ENCODE results near the gene NEK10.

- TF ChIP-seq CTCF (IDR thresholded peaks at IDR 0.05 in 2 of 3, conservative IDR thresholded peaks at IDR 0.05 in 1 of 3; ENCODE audit: insufficient read depth in 2 of 3, low read depth in 1 of 3, low read length in 3 of 3) (no peak), SP2 (IDR thresholded peaks at IDR 0.05; ENCODE audit: extremely low read depth, low read depth, low read length, poor library complexity, severe bottlenecking) (no peak), BRD4 (IDR thresholded peaks at IDR 0.05) (no peak), ARNT (IDR thresholded peaks at IDR 0.05) (no peak), RCOR1 (IDR thresholded peaks at IDR 0.05; ENCODE audit: borderline replicate concordance in 1 of 2, low read depth in 2 of 2, low read length in 2 of 2) (no peak), GATAD2B (IDR thresholded peaks at IDR 0.05; ENCODE audit: borderline replicate concordance) (no peak), POLR2AphosphoS5 (IDR thresholded peaks at IDR 0.05; ENCODE audit: control insufficient read depth, insufficient read depth, low read depth, low read length) (no peak), NR2C2 (CRISPR knock-in tag; IDR thresholded peaks at IDR 0.05) (no peak), NR2C2 (tag; IDR thresholded peaks at IDR 0.05) (no peak), CUX1 (CRISPR knock-in tag; IDR thresholded peaks at IDR 0.05) (no peak), ZBTB43 (CRISPR knock-in tag; IDR thresholded peaks at IDR 0.05) (no peak)
Measured at GRCh38 chr3:27323087-27323570, 46.1 kb downstream of the NEK10 start.
